Spleen (tissue), 11 donors: ENCODE data around the gene FOXP1. TPM values are rescaled to one million over a fixed set of nuclear protein-coding genes. Genes with fewer than 3 reads are reported as not detected.

ENCODE experiments used
- DNase-seq: peaks from one replicate; pipeline ENCODE4 v3.0.0-alpha.2; 2020
- H3K27ac ChIP-seq, 8 donors: fragments of 200-600 bp; sonication (generic) in 7 of 8; 1 replicate in 4 of 8; 2 replicates in 4 of 8; pipeline versions ENCODE4 v1.5.0 to v1.8.0; 2016 to 2021; ENCODE audit warnings: inconsistent platforms in 4 of 8, mild to moderate bottlenecking in 4 of 8, moderate library complexity in 1 of 8
- H3K27me3 ChIP-seq, 7 donors: fragments of 200-600 bp; sonication (generic) in 6 of 7; replicated peaks in 1 of 7; 1 replicate in 4 of 7; 2 replicates in 3 of 7; pipeline versions ENCODE4 v1.5.0 to v1.8.0; 2016 to 2021; ENCODE audit warnings: inconsistent platforms in 3 of 7, mild to moderate bottlenecking in 1 of 7
- H3K36me3 ChIP-seq, 6 donors: fragments of 200-600 bp; sonication (generic) in 5 of 6; 1 replicate in 4 of 6; 2 replicates in 2 of 6; pipeline versions ENCODE4 v1.5.0 to v1.8.0; 2016 to 2021; ENCODE audit warnings: inconsistent platforms in 2 of 6
- H3K4me1 ChIP-seq, 6 donors: fragments of 200-600 bp; sonication (generic) in 5 of 6; 1 replicate in 3 of 6; 2 replicates in 3 of 6; pipeline versions ENCODE4 v1.5.0 to v1.8.0; 2016 to 2021; ENCODE audit warnings: inconsistent platforms in 3 of 6
- H3K4me3 ChIP-seq, 8 donors: fragments of 200-600 bp; sonication (generic) in 7 of 8; 1 replicate in 4 of 8; 2 replicates in 4 of 8; pipeline versions ENCODE4 v1.5.0 to v1.8.0; 2016 to 2021; ENCODE audit warnings: inconsistent platforms in 4 of 8, mild to moderate bottlenecking in 4 of 8, moderate library complexity in 2 of 8
- H3K9me3 ChIP-seq, 8 donors: fragments of 200-600 bp; sonication (generic) in 7 of 8; 1 replicate in 4 of 8; 2 replicates in 4 of 8; pipeline versions ENCODE4 v1.5.0 to v1.8.0; 2016 to 2021; ENCODE audit warnings: inconsistent platforms in 4 of 8
- POLR2A ChIP-seq, 3 donors: fragments of 450-650 bp; IDR thresholded peaks; one replicate each; pipeline ENCODE4 v1.5.1; 2017; ENCODE audit warnings: antibody characterized with exemption in 3 of 3, mild to moderate bottlenecking in 1 of 3
- POLR2AphosphoS5 ChIP-seq, 3 donors: sonication (generic); formaldehyde crosslinking; IDR thresholded peaks; one replicate each; pipeline ENCODE4 v1.5.1; 2017; ENCODE audit warnings: antibody characterized with exemption in 3 of 3
- WGBS, 5 donors: extraction: QIAGEN DNeasy Blood & Tissue Kit in 3 of 5; methylation state at CpG; one replicate each; pipeline versions ENCODE4 v1.1.5 to v1.1.7; 2013 to 2018; 5-methylcytosine and 5-hydroxymethylcytosine counted together
- intact Hi-C: fragments of 100-400 bp; cut with DNase I; formaldehyde crosslinking; loops from one replicate; pipeline ENCODE4 v1.15.0; 2023; ENCODE audit warnings: low total_unique reads
- polyA plus RNA-seq, 3 donors: library from polyadenylated mRNA; stranded (reverse); fragments of 200-250 nt; gene quantifications; one replicate each; pipeline ENCODE4 v1.2.1, GENCODE V29; 2013
- total RNA-seq, 7 donors: library from RNA; depleted of rRNA in 3 of 7; stranded (reverse); fragments of >200 nt in 3 of 7; fragmentation: NEBNext Ultra II Directional in 4 of 7; extraction: Animal tissue kit (Norgen Biotek cat#: 25700) in 4 of 7; gene quantifications; one replicate each; pipeline versions ENCODE4 v1.1.0 to v1.2.1, GENCODE V29; 2016 to 2021
- TF ChIP-seq, protein P1 (sequence below), 11 experiments: fragments of 200-600 bp in 7 of 11; fragments of 450-650 bp in 4 of 11; sonication (generic) in 4 of 11; IDR thresholded peaks in 8 of 11; conservative IDR thresholded peaks in 3 of 11; 1 replicate in 7 of 11; 2 replicates in 4 of 11; pipeline versions ENCODE4 v1.4.0 to v1.8.0; 2016 to 2021; ENCODE audit warnings: antibody characterized with exemption in 11 of 11, inconsistent platforms in 4 of 11, mild to moderate bottlenecking in 1 of 11
- donor health status: healthy with polysubstance abuse.
- donor health status: DM: no; HTN: no; CAD: no; lungs with moderate emphysema.
- donor health status: DM: no; HTN: no; CAD: no.
- donor health status: Bipolar disorder and iron deficiency.
- donor health status: healthy.
- donor health status: DM: no; HTN: no; CAD: no.
- donor health status: DM: yes; HTN: yes; CAD: no.

The FOXP1 gene
- total and polyA plus RNA-seq, 10 donors: 11.1 to 202 (median 153) TPM

GRCh38 chr3:71067977-71068654 is 515.4 kb downstream of the FOXP1 start:
- intact Hi-C loops: loop anchor here (5.0 kb wide), 1 partner anchor 61 kb away; no protein-coding TSS in a partner anchor
- no peak overlapping the region for H3K4me3 ChIP-seq
- no peaks in the 10 kb centered on the region for H3K27me3 ChIP-seq
- 53 to 67% (median 56%) methylated on average over 6 of the region's 6 CpGs for WGBS, 5 donors
- DNase-seq: no peak
- H3K27ac ChIP-seq: peak overlapping the region in 4 of 8 donors; percentile 31 to 94 (median 45)
- no peaks in the 10 kb centered on the region for H3K9me3 ChIP-seq
- H3K36me3 ChIP-seq: no peaks in the 10 kb centered on the region
- H3K4me1 ChIP-seq: peaks cover 45 to 93% (median 72%) of the 10 kb centered on the region in 6 donors
- TF ChIP-seq POLR2AphosphoS5 (IDR thresholded peaks at IDR 0.05) (no peak), POLR2A (IDR thresholded peaks at IDR 0.05) (no peak)
- TF ChIP-seq, protein P1, sequence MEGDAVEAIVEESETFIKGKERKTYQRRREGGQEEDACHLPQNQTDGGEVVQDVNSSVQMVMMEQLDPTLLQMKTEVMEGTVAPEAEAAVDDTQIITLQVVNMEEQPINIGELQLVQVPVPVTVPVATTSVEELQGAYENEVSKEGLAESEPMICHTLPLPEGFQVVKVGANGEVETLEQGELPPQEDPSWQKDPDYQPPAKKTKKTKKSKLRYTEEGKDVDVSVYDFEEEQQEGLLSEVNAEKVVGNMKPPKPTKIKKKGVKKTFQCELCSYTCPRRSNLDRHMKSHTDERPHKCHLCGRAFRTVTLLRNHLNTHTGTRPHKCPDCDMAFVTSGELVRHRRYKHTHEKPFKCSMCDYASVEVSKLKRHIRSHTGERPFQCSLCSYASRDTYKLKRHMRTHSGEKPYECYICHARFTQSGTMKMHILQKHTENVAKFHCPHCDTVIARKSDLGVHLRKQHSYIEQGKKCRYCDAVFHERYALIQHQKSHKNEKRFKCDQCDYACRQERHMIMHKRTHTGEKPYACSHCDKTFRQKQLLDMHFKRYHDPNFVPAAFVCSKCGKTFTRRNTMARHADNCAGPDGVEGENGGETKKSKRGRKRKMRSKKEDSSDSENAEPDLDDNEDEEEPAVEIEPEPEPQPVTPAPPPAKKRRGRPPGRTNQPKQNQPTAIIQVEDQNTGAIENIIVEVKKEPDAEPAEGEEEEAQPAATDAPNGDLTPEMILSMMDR (IDR thresholded peaks at IDR 0.05 in 8 of 11, conservative IDR thresholded peaks at IDR 0.05 in 3 of 11): no peak

- Histone ChIP-seq H3K36me3 (no peaks in the 10 kb centered on the region), H3K27me3 (no peaks in the 10 kb centered on the region), H3K9me3 (no peaks in the 10 kb centered on the region), H3K4me1 (peaks cover 56 to 93% (median 75%) of the 10 kb centered on the region in 6 donors), H3K4me3 (peak overlapping the region in 3 of 8 donors; percentile 0 to 79 (median 6)), H3K27ac (peak overlapping the region in 6 of 8 donors; percentile 26 to 95 (median 94))
- no peak for DNase-seq
- TF ChIP-seq POLR2A (IDR thresholded peaks at IDR 0.05) (no peak), POLR2AphosphoS5 (IDR thresholded peaks at IDR 0.05) (no peak)
- TF ChIP-seq, protein P1 (IDR thresholded peaks at IDR 0.05 in 8 of 11, conservative IDR thresholded peaks at IDR 0.05 in 3 of 11): no peak
- 15 to 34% (median 31%) methylated on average over 3 of the region's 3 CpGs for WGBS, 5 donors
- intact Hi-C loops: loop anchor here (5.0 kb wide), 1 partner anchor 60 kb away; no protein-coding TSS in a partner anchor
Observed at GRCh38 chr3:71066849-71067261, 516.7 kb downstream of the FOXP1 start.

GRCh38 chr3:71066356-71066755 is 517.2 kb downstream of the FOXP1 start:
- H3K4me1 ChIP-seq: peaks cover 60 to 93% (median 78%) of the 10 kb centered on the region in 6 donors
- H3K9me3 ChIP-seq: no peaks in the 10 kb centered on the region
- no peak for DNase-seq
- 10 to 19% (median 18%) methylated on average over 6 of the region's 6 CpGs for WGBS, 5 donors
- TF ChIP-seq POLR2A (IDR thresholded peaks at IDR 0.05) (no peak), POLR2AphosphoS5 (IDR thresholded peaks at IDR 0.05) (peak in 1 of 3 donors; percentile 50)
- peak overlapping the region; percentile 42 to 95 (median 94) for H3K27ac ChIP-seq
- H3K36me3 ChIP-seq: no peaks in the 10 kb centered on the region
- intact Hi-C loops: loop anchor here (5.0 kb wide), 1 partner anchor 59 kb away; no protein-coding TSS in a partner anchor
- peak overlapping the region in 5 of 8 donors; percentile 0 to 79 (median 6) for H3K4me3 ChIP-seq
- H3K27me3 ChIP-seq: no peaks in the 10 kb centered on the region

DNA sequence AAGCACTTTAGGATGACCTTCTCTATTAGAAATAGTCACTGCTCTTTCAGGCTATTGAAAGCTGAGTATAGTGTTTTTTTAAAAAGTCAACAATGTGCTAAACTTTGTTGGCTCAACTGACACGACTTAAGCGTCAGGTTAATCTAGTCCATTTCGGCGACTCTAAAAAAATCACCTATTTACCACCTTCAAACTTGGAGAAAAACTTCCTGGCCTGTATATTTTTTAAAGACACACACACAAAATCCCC is 517.8 kb downstream of the FOXP1 start:
- no peaks in the 10 kb centered on the region for H3K9me3 ChIP-seq
- H3K27ac ChIP-seq: peak overlapping the region; percentile 85 to 95 (median 94)
- no peaks in the 10 kb centered on the region for H3K36me3 ChIP-seq
- H3K27me3 ChIP-seq: no peaks in the 10 kb centered on the region
- no peak for DNase-seq
- TF ChIP-seq, protein P1 (IDR thresholded peaks at IDR 0.05 in 8 of 11, conservative IDR thresholded peaks at IDR 0.05 in 3 of 11): no peak
- TF ChIP-seq POLR2A (IDR thresholded peaks at IDR 0.05) (no peak), POLR2AphosphoS5 (IDR thresholded peaks at IDR 0.05) (no peak)
- peaks cover 60 to 93% (median 80%) of the 10 kb centered on the region in 6 donors for H3K4me1 ChIP-seq
- 15 to 24% (median 20%) methylated on average over 4 of the region's 4 CpGs for WGBS, 5 donors
- H3K4me3 ChIP-seq: peak overlapping the region; percentile 60 to 79 (median 65)
- intact Hi-C loops: loop anchor here (5.0 kb wide), 1 partner anchor 58 kb away; no protein-coding TSS in a partner anchor
